ENCODE data around the gene ATG5.
"Not testable (repeated sequence)": the region's sequence is repeated elsewhere in the genome, so short reads cannot be mapped to it uniquely, and the experiment has no call there.

ATG5 gene

GRCh38 chr6:106154326-106154725 lies 171.2 kb downstream of the ATG5 start:
- no peak for DNase-seq (ENCODE audit: low read depth)

- no peak for DNase-seq (ENCODE audit: low read depth)
These were observed 172.6 kb downstream of the ATG5 start for GRCh38 chr6:106152952-106153351.

GRCh38 chr6:106152476-106152875 lies 173.1 kb downstream of the ATG5 start:
- DNase-seq (ENCODE audit: low read depth) = not testable (repeated sequence)

- DNase-seq (ENCODE audit: low read depth) = no peak
These were observed 176.0 kb downstream of the ATG5 start for GRCh38 chr6:106149472-106150069.

- DNase-seq (ENCODE audit: low read depth) = no peak
These were observed 178.1 kb downstream of the ATG5 start for GRCh38 chr6:106147476-106147875.

- no peak for DNase-seq (ENCODE audit: low read depth)
These were observed 178.7 kb downstream of the ATG5 start for GRCh38 chr6:106146852-106147351.

- no peak for DNase-seq (ENCODE audit: low read depth)
These were observed 179.8 kb downstream of the ATG5 start for GRCh38 chr6:106145741-106146227.

GRCh38 chr6:106145144-106145543 lies 180.4 kb downstream of the ATG5 start:
- no peak for DNase-seq (ENCODE audit: low read depth)

GRCh38 chr6:106143665-106144064 lies 181.9 kb downstream of the ATG5 start:
- DNase-seq (ENCODE audit: low read depth) = no peak

- DNase-seq (ENCODE audit: low read depth) = no peak
These were observed 182.6 kb downstream of the ATG5 start for GRCh38 chr6:106142876-106143431.

- no peak for DNase-seq (ENCODE audit: low read depth)
These were observed 183.9 kb downstream of the ATG5 start for GRCh38 chr6:106141441-106142237.

GRCh38 chr6:106138151-106138550 lies 187.4 kb downstream of the ATG5 start:
- no peak for DNase-seq (ENCODE audit: low read depth)

- DNase-seq (ENCODE audit: low read depth) = no peak
These were observed 188.7 kb downstream of the ATG5 start for GRCh38 chr6:106136845-106137244.

- no peak for DNase-seq (ENCODE audit: low read depth)
These were observed 189.5 kb downstream of the ATG5 start for GRCh38 chr6:106135911-106136571.

- DNase-seq (ENCODE audit: low read depth) = peak; percentile 18
These were observed 190.5 kb downstream of the ATG5 start for GRCh38 chr6:106134906-106135634.

Data from stromal cell of bone marrow (primary cell).